Neural progenitor cell (in vitro differentiated cells): ENCODE measurements around the gene NDUFAF2.

ENCODE experiments used
- EZH2 ChIP-seq: fragments of 200-600 bp; sonication (generic); IDR thresholded peaks from 2 replicates; pipeline ENCODE4 v1.6.1; 2017; ENCODE audit warnings: antibody characterized with exemption, mild to moderate bottlenecking, moderate library complexity
- EZH2phosphoT487 ChIP-seq: fragments of 200-600 bp; sonication (generic); IDR thresholded peaks from 2 replicates; pipeline ENCODE4 v1.6.1; 2017; ENCODE audit warnings: antibody characterized with exemption
- TF ChIP-seq, protein P1 (sequence below): fragments of 200-600 bp; sonication (generic); IDR thresholded peaks from 2 replicates; pipeline ENCODE4 v1.5.1; 2017; ENCODE audit warnings: antibody characterized with exemption, mild to moderate bottlenecking

- TF ChIP-seq EZH2phosphoT487 = no peak
- TF ChIP-seq, protein P1, sequence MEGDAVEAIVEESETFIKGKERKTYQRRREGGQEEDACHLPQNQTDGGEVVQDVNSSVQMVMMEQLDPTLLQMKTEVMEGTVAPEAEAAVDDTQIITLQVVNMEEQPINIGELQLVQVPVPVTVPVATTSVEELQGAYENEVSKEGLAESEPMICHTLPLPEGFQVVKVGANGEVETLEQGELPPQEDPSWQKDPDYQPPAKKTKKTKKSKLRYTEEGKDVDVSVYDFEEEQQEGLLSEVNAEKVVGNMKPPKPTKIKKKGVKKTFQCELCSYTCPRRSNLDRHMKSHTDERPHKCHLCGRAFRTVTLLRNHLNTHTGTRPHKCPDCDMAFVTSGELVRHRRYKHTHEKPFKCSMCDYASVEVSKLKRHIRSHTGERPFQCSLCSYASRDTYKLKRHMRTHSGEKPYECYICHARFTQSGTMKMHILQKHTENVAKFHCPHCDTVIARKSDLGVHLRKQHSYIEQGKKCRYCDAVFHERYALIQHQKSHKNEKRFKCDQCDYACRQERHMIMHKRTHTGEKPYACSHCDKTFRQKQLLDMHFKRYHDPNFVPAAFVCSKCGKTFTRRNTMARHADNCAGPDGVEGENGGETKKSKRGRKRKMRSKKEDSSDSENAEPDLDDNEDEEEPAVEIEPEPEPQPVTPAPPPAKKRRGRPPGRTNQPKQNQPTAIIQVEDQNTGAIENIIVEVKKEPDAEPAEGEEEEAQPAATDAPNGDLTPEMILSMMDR = no peak
- TF ChIP-seq EZH2 = no peak
Measured at GRCh38 chr5:60992871-60993270, 47.9 kb downstream of the NDUFAF2 start.
